Endothelial cell of umbilical vein (primary cell): Measurements from ENCODE around the gene CLIP4. TPM values are rescaled to one million over a fixed set of nuclear protein-coding genes. Genes with fewer than 3 reads are reported as not detected.

ENCODE experiments used
- BruUV-seq: library from RNA; stranded (reverse); fragments of 400-500 nt; replicated peaks from 2 replicates; lab custom pipeline; 2021; lab: Mats Ljungman, UMichigan
- CTCF ChIA-PET: fragments of 300-600, 350-600 bp; sonication (Branson Sonifier 250); formaldehyde crosslinking; loops from one replicate; lab custom pipeline; 2021; ENCODE audit warnings: antibody characterized with exemption, inconsistent platforms; lab: Charles Lee
- POLR2A ChIA-PET: fragments of 300-600, 350-600 bp; sonication (Branson Sonifier 250); formaldehyde crosslinking; loops from one replicate; lab custom pipeline; 2021; ENCODE audit warnings: antibody characterized with exemption, inconsistent platforms; lab: Charles Lee
- DNase-seq: peaks from one replicate; pipeline ENCODE4 v3.0.0-alpha.2; 2011; ENCODE audit warnings: low read depth, low spot score
- FAIRE-seq: peaks from 2 replicates; lab custom pipeline; 2011; peaks lifted over from hg19 to GRCh38; lab: Jason Lieb, UNC
- H2AFZ ChIP-seq: 2 replicates; pipeline ENCODE4 v1.6.0; 2012; ENCODE audit warnings: low read depth, low read length, control low read depth, inconsistent platforms
- H3K27ac ChIP-seq: 2 replicates; pipeline ENCODE4 v1.5.1; 2011; ENCODE audit warnings: low read depth, mild to moderate bottlenecking, control low read depth, low read length, moderate library complexity; ENCODE audit not compliant: insufficient read depth
- H3K27me3 ChIP-seq, 2 experiments: 2 replicates each; pipeline versions ENCODE4 v1.6.0 to v1.6.1; 2011; ENCODE audit warnings: low read length in 2 of 2, mixed read lengths in 1 of 2; ENCODE audit not compliant: control insufficient read depth in 2 of 2, insufficient read depth in 2 of 2
- H3K36me3 ChIP-seq, 2 experiments: 2 replicates in 1 of 2; 3 replicates in 1 of 2; pipeline ENCODE4 v1.5.1; 2011; ENCODE audit warnings: low read length in 2 of 2, mild to moderate bottlenecking in 1 of 2, moderate library complexity in 1 of 2; ENCODE audit not compliant: control insufficient read depth in 2 of 2, insufficient read depth in 2 of 2; ENCODE audit errors: extremely low read depth in 1 of 2
- H3K4me1 ChIP-seq: 3 replicates; pipeline ENCODE4 v1.5.1; 2011; ENCODE audit warnings: mild to moderate bottlenecking, low read length; ENCODE audit not compliant: control insufficient read depth, insufficient read depth; ENCODE audit errors: extremely low read depth
- H3K4me2 ChIP-seq: 2 replicates; pipeline ENCODE4 v1.6.1; 2011; ENCODE audit warnings: low read length, control low read depth, mixed read lengths; ENCODE audit not compliant: insufficient read depth
- H3K4me3 ChIP-seq, 3 experiments: fragments of 200-600 bp in 1 of 3; sonication (generic), shearing (Covaris generic) in 1 of 3; replicated peaks in 1 of 3; 2 replicates each; pipeline ENCODE4 v1.5.1; 2011 to 2016; ENCODE audit warnings: control low read depth in 3 of 3, low read length in 3 of 3, mild to moderate bottlenecking in 2 of 3, inconsistent platforms in 1 of 3, low read depth in 1 of 3, moderate library complexity in 1 of 3; ENCODE audit not compliant: insufficient read depth in 1 of 3
- H3K79me2 ChIP-seq: 2 replicates; pipeline ENCODE4 v1.6.0; 2012; ENCODE audit warnings: low read length, inconsistent platforms; ENCODE audit not compliant: control insufficient read depth, insufficient read depth
- H3K9ac ChIP-seq: replicated peaks from 2 replicates; pipeline ENCODE3; 2011; ENCODE audit warnings: low read length, control low read depth; ENCODE audit not compliant: insufficient read depth; ENCODE audit errors: extremely low read depth
- H3K9me1 ChIP-seq: replicated peaks from 3 replicates; pipeline ENCODE4 v1.6.0; 2011; ENCODE audit warnings: mild to moderate bottlenecking, low read length; ENCODE audit not compliant: control insufficient read depth, insufficient read depth; ENCODE audit errors: extremely low read depth
- H3K9me3 ChIP-seq: replicated peaks from 2 replicates; pipeline ENCODE4 v1.5.1; 2012; ENCODE audit warnings: low read length, inconsistent platforms; ENCODE audit not compliant: control insufficient read depth, insufficient read depth
- H4K20me1 ChIP-seq: replicated peaks from 2 replicates; pipeline ENCODE3; 2011; ENCODE audit warnings: mild to moderate bottlenecking, low read length; ENCODE audit not compliant: control insufficient read depth, insufficient read depth; ENCODE audit errors: extremely low read depth
- EZH2 ChIP-seq: IDR thresholded peaks from 2 replicates; pipeline ENCODE4 v1.6.1; 2012; ENCODE audit warnings: borderline replicate concordance, low read depth, mild to moderate bottlenecking, moderate library complexity, low read length, inconsistent platforms; ENCODE audit not compliant: severe bottlenecking
- FOS ChIP-seq: IDR thresholded peaks from 2 replicates; pipeline ENCODE4 v1.6.1; 2011; ENCODE audit warnings: mild to moderate bottlenecking, low read length, moderate library complexity, borderline replicate concordance; ENCODE audit not compliant: insufficient read depth
- GATA2 ChIP-seq: IDR thresholded peaks from 2 replicates; pipeline ENCODE4 v1.7.0; 2011; ENCODE audit warnings: low read depth, mild to moderate bottlenecking, moderate library complexity, mixed read lengths, low read length; ENCODE audit not compliant: insufficient read length, insufficient read depth
- JUN ChIP-seq: IDR thresholded peaks from 2 replicates; pipeline ENCODE4 v1.6.1; 2011; ENCODE audit warnings: borderline replicate concordance, low read depth; ENCODE audit not compliant: insufficient read length, insufficient read depth
- MYC ChIP-seq: IDR thresholded peaks from one replicate; pipeline ENCODE4 v1.6.1; 2011; ENCODE audit warnings: mild to moderate bottlenecking, low read depth, low read length
- POLR2A ChIP-seq: IDR thresholded peaks from 2 replicates; pipeline ENCODE4 v1.6.1; 2012; ENCODE audit warnings: low read depth, mild to moderate bottlenecking, control low read depth, low read length
- POLR2AphosphoS5 ChIP-seq: IDR thresholded peaks from 2 replicates; pipeline ENCODE4 v1.6.1; 2012; ENCODE audit warnings: low read depth, mild to moderate bottlenecking, control low read depth, low read length, moderate library complexity; ENCODE audit not compliant: insufficient read depth
- dilution Hi-C: fragments of 300-500 bp; cut with MboI; formaldehyde crosslinking; loops from one replicate; pipeline ENCODE4 v1.15.0; 2019; ENCODE audit warnings: low sequenced_read_pairs; ENCODE audit not compliant: extremely low pct_ligation_motif_present
- intact Hi-C: fragments of 100-400 bp; cut with micrococcal nuclease; formaldehyde crosslinking; loops from one replicate; pipeline ENCODE4 v1.10.0; 2022
- polyA plus RNA-seq, 4 experiments: library from polyadenylated mRNA; depleted of rRNA in 3 of 4; stranded (reverse) in 3 of 4; unstranded in 1 of 4; fragments of >200 nt; gene quantifications; 2 replicates each; pipeline versions ENCODE4 v1.2.1 to v1.2.3, GENCODE V29; 2011 to 2012; ENCODE audit warnings: missing spikeins in 1 of 4
- total RNA-seq: library from RNA; stranded (reverse); gene quantifications from 2 replicates; pipeline ENCODE4 v1.2.3, GENCODE V29; 2021
- TF ChIP-seq, protein P1 (sequence below): IDR thresholded peaks from 2 replicates; pipeline ENCODE4 v1.6.1; 2011; ENCODE audit not compliant: insufficient read depth, insufficient read length
- TF ChIP-seq, protein P2 (sequence below), 2 donors: IDR thresholded peaks; 1 replicate in 1 of 2; 2 replicates in 1 of 2; pipeline ENCODE4 v1.5.1; 2011; ENCODE audit warnings: low read length in 2 of 2, mild to moderate bottlenecking in 2 of 2, moderate library complexity in 2 of 2, control low read depth in 1 of 2, inconsistent platforms in 1 of 2, low read depth in 1 of 2; ENCODE audit not compliant: insufficient read depth in 1 of 2; ENCODE audit errors: extremely low read depth in 1 of 2

Gene CLIP4
- total and polyA plus RNA-seq, 2 donors (not counting 3 experiments of a cell fraction or from before 2014, with no cell fraction given) = 9.2 to 24.0 TPM

DNA sequence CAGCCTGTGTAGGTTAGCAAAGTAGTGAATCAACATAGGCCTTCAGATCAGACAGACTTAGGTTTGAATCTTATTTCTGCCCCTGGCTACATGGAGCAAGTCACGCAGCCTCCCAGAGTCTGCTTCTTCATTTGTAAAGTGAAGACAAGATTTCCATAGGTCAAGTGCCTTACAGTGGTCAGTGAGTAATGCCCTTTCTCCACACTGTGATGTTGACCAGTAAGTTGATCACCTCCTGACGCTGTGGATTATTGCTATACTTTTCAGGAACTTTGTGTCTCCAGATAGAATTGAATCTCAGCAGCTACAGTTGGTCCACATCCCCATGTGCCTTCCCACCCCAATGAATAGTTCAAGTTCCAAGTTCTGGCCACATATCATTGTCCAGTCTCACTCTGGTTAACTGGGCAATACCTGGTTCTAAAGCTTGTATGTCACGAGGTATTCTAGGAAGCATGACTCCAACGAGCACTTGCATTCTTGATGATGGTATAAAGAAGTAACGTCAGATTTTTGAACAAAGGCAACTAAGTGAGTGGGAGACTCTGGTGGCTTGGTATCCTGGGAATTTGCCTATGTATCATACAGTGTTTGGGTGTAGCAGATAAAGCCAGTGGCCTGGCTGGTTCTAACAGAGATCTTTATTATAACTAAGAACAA is 2.1 kb upstream of the CLIP4 start:
- no peaks in the 10 kb centered on the region for H4K20me1 ChIP-seq
- H3K4me3 ChIP-seq = no peak overlapping the region
- H3K9ac ChIP-seq = no peak overlapping the region
- H3K79me2 ChIP-seq = peaks cover 15% of the 10 kb centered on the region
- ChIA-PET POLR2A (no interaction called here), CTCF (interaction anchor here (1.2 kb wide), 1 partner anchor 16 kb away, joined by 4 read pairs; no protein-coding TSS in a partner anchor)
- H3K4me2 ChIP-seq = no peak overlapping the region
- no peak for FAIRE-seq
- no peaks in the 10 kb centered on the region for H3K27me3 ChIP-seq
- no peak overlapping the region for H3K27ac ChIP-seq
- no TSS peak for BruUV-seq
- H2AFZ ChIP-seq = no peak overlapping the region
- dilution Hi-C loops = no loop called here
- H3K4me1 ChIP-seq = peaks cover 21% of the 10 kb centered on the region
- H3K9me1 ChIP-seq = no peaks in the 10 kb centered on the region
- intact Hi-C loops = no loop called here
- no peaks in the 10 kb centered on the region for H3K36me3 ChIP-seq
- no peak for DNase-seq
- H3K9me3 ChIP-seq = no peaks in the 10 kb centered on the region
- TF ChIP-seq, protein P1, sequence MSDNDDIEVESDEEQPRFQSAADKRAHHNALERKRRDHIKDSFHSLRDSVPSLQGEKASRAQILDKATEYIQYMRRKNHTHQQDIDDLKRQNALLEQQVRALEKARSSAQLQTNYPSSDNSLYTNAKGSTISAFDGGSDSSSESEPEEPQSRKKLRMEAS = no peak
- TF ChIP-seq JUN (no peak), POLR2AphosphoS5 (no peak), GATA2 (no peak), FOS (no peak), POLR2A (no peak), MYC (no peak), EZH2 (no peak)
- TF ChIP-seq, protein P2, sequence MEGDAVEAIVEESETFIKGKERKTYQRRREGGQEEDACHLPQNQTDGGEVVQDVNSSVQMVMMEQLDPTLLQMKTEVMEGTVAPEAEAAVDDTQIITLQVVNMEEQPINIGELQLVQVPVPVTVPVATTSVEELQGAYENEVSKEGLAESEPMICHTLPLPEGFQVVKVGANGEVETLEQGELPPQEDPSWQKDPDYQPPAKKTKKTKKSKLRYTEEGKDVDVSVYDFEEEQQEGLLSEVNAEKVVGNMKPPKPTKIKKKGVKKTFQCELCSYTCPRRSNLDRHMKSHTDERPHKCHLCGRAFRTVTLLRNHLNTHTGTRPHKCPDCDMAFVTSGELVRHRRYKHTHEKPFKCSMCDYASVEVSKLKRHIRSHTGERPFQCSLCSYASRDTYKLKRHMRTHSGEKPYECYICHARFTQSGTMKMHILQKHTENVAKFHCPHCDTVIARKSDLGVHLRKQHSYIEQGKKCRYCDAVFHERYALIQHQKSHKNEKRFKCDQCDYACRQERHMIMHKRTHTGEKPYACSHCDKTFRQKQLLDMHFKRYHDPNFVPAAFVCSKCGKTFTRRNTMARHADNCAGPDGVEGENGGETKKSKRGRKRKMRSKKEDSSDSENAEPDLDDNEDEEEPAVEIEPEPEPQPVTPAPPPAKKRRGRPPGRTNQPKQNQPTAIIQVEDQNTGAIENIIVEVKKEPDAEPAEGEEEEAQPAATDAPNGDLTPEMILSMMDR (IDR thresholded peaks at IDR 0.05; ENCODE audit: extremely low read depth in 1 of 2, insufficient read depth in 1 of 2, low read depth in 1 of 2, low read length in 2 of 2) = no peak
